GM21515 (cell line): Measurements from ENCODE around the gene HK1.
"Not testable (repeated sequence)": the region's sequence is repeated elsewhere in the genome, so short reads cannot be mapped to it uniquely, and the experiment has no call there.

Source experiments
- ATAC-seq: cut with Tn5 transposase; IDR thresholded peaks from one replicate; pipeline ENCODE4 v1.9.1; 2021; ENCODE audit not compliant: unreplicated experiment

The HK1 gene

GRCh38 chr10:69307434-69307833 is 29.1 kb downstream of the HK1 start:
- no peak for ATAC-seq

- not testable (repeated sequence) for ATAC-seq
Observed at GRCh38 chr10:69308304-69308703, 30.0 kb downstream of the HK1 start.

- no peak for ATAC-seq
Observed at GRCh38 chr10:69311309-69311708, 33.0 kb downstream of the HK1 start.

GRCh38 chr10:69312528-69312927 is 34.2 kb downstream of the HK1 start:
- ATAC-seq, result no peak

GRCh38 chr10:69315100-69315542 is 36.8 kb downstream of the HK1 start:
- no peak for ATAC-seq

GRCh38 chr10:69315610-69316312 is 37.5 kb downstream of the HK1 start:
- no peak for ATAC-seq

- ATAC-seq, result no peak
Observed at GRCh38 chr10:69316313-69317059, 38.2 kb downstream of the HK1 start.

GRCh38 chr10:69317175-69317604 is 38.9 kb downstream of the HK1 start:
- peak; percentile 36 for ATAC-seq

GRCh38 chr10:69317626-69318105 is 39.4 kb downstream of the HK1 start:
- no peak for ATAC-seq

- ATAC-seq, result peak; percentile 74
Observed at GRCh38 chr10:69318106-69318866, 40.0 kb downstream of the HK1 start.

- ATAC-seq, result peak; percentile 19
Observed at GRCh38 chr10:69318867-69319727, 40.8 kb downstream of the HK1 start.

- ATAC-seq, result no peak
Observed at GRCh38 chr10:69319841-69320316, 41.6 kb downstream of the HK1 start.

GRCh38 chr10:69320521-69320920 is 42.2 kb downstream of the HK1 start:
- no peak for ATAC-seq

- no peak for ATAC-seq
Observed at GRCh38 chr10:69321039-69321715, 42.9 kb downstream of the HK1 start.

GRCh38 chr10:69321865-69322264 is 43.6 kb downstream of the HK1 start:
- no peak for ATAC-seq

GRCh38 chr10:69322346-69322745 is 44.0 kb downstream of the HK1 start:
- ATAC-seq, result not testable (repeated sequence)

- no peak for ATAC-seq
Observed at GRCh38 chr10:69323622-69324021, 45.3 kb downstream of the HK1 start.

- no peak for ATAC-seq
Observed at GRCh38 chr10:69324583-69324982, 46.3 kb downstream of the HK1 start.

- ATAC-seq, result not testable (repeated sequence)
Observed at GRCh38 chr10:69325637-69326523, 47.6 kb downstream of the HK1 start.
